ENCODE results near the gene CHCHD6. TPM values are rescaled to one million over a fixed set of nuclear protein-coding genes. Genes with fewer than 3 reads are reported as not detected.

The CHCHD6 gene
- total and polyA plus RNA-seq, 4 donors = 2.0 to 5.1 (median 3.9) TPM

DNA sequence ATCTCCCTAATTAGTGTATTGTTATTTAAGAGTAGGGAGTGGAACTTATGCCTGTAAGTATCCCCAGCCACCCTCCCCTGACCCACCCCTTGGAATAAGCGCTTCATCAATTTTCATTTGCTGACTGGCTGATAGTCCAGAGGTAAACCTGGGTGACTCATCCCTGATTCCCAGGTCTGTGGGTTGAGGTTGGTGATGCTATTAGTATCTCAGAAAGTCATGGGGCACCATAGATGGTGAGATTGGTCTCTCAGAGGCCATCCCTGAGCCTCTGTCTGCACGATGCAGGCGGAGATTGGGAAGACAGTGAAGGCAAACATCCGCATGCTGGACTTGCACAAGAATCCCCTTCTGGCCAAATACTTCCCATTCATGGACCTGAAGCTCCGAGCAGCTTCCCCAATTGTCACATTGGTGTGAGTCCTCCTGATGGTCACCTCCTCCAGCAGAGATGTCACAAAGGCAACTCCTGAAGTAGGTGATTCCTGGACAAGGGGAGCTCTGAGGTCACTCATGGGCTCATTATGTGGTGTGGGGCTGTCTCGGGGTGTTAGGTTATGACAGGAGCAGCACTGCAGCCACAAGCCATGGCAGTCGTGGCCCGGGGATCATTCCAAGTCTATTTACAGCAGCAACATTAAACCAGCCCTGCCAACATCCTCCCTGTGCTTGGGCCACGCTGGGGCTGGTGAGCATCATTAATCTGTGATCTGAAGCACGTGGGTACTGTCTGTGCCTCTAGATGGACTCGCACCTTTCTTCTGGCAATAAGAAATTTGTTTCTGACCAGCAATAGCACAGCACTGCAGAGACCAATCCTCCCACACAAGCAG lies 42.3 kb upstream of the CHCHD6 start:
- H3K36me3 ChIP-seq (ENCODE audit: control insufficient read depth in 4 of 4, insufficient read depth in 3 of 4, low read depth in 1 of 4, low read length in 3 of 4) = no peaks in the 10 kb centered on the region
- H3K4me1 ChIP-seq (ENCODE audit: control insufficient read depth in 4 of 4, insufficient read depth in 4 of 4, low read length in 3 of 4) = no peaks in the 10 kb centered on the region
- H3K27me3 ChIP-seq (ENCODE audit: control insufficient read depth in 4 of 4, insufficient read depth in 4 of 4, low read length in 3 of 4) = no peaks in the 10 kb centered on the region

GRCh38 chr3:126663257-126663656 lies 40.8 kb upstream of the CHCHD6 start:
- 79% methylated on average over 4 of the region's 4 CpGs for WGBS
- Histone ChIP-seq H3K36me3 (ENCODE audit: control insufficient read depth in 4 of 4, insufficient read depth in 3 of 4, low read depth in 1 of 4, low read length in 3 of 4) (no peaks in the 10 kb centered on the region), H3K4me1 (ENCODE audit: control insufficient read depth in 4 of 4, insufficient read depth in 4 of 4, low read length in 3 of 4) (no peaks in the 10 kb centered on the region), H3K9me3 (ENCODE audit: control insufficient read depth in 4 of 4, low read length in 3 of 4) (peaks cover 0 to 5% (median 3%) of the 10 kb centered on the region in 4 donors), H3K9ac (ENCODE audit: low read depth in 1 of 2, low read length in 2 of 2) (no peak overlapping the region), H3K4me3 (ENCODE audit: low read depth in 1 of 3, low read length in 3 of 3) (no peak overlapping the region), H3K27ac (ENCODE audit: low read depth in 1 of 2, low read length in 2 of 2) (no peak overlapping the region), H3K27me3 (ENCODE audit: control insufficient read depth in 4 of 4, insufficient read depth in 4 of 4, low read length in 3 of 4) (no peaks in the 10 kb centered on the region)
- no peak for DNase-seq (ENCODE audit: low spot score)
- TF ChIP-seq NR2F2 (IDR thresholded peaks at IDR 0.05) (no peak), JUND (IDR thresholded peaks at IDR 0.05) (no peak), FOXA1 (IDR thresholded peaks at IDR 0.05) (no peak), TAF1 (conservative IDR thresholded peaks at IDR 0.05) (no peak), FOXA2 (IDR thresholded peaks at IDR 0.05) (no peak), REST (IDR thresholded peaks at IDR 0.05) (no peak), MAX (IDR thresholded peaks at IDR 0.05) (no peak), RAD21 (IDR thresholded peaks at IDR 0.05) (no peak), RXRA (IDR thresholded peaks at IDR 0.05) (no peak), HNF4A (conservative IDR thresholded peaks at IDR 0.05) (no peak), ATF3 (IDR thresholded peaks at IDR 0.05) (no peak), YY1 (IDR thresholded peaks at IDR 0.05) (no peak)
- TF ChIP-seq, protein P1, sequence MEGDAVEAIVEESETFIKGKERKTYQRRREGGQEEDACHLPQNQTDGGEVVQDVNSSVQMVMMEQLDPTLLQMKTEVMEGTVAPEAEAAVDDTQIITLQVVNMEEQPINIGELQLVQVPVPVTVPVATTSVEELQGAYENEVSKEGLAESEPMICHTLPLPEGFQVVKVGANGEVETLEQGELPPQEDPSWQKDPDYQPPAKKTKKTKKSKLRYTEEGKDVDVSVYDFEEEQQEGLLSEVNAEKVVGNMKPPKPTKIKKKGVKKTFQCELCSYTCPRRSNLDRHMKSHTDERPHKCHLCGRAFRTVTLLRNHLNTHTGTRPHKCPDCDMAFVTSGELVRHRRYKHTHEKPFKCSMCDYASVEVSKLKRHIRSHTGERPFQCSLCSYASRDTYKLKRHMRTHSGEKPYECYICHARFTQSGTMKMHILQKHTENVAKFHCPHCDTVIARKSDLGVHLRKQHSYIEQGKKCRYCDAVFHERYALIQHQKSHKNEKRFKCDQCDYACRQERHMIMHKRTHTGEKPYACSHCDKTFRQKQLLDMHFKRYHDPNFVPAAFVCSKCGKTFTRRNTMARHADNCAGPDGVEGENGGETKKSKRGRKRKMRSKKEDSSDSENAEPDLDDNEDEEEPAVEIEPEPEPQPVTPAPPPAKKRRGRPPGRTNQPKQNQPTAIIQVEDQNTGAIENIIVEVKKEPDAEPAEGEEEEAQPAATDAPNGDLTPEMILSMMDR (IDR thresholded peaks at IDR 0.05; ENCODE audit: low read depth, low read length, missing input control) = no peak

More for the DNA sequence above, 42.3 kb upstream of the CHCHD6 start:
- no peak overlapping the region for H3K9ac ChIP-seq (ENCODE audit: low read depth in 1 of 2, low read length in 2 of 2)
- H3K4me3 ChIP-seq (ENCODE audit: low read depth in 1 of 3, low read length in 3 of 3) = no peak overlapping the region
- WGBS = 77% methylated on average over 11 of the region's 11 CpGs
- no peak for DNase-seq (ENCODE audit: low spot score)
- no peak overlapping the region for H3K27ac ChIP-seq (ENCODE audit: low read depth in 1 of 2, low read length in 2 of 2)
- H3K9me3 ChIP-seq (ENCODE audit: control insufficient read depth in 4 of 4, low read length in 3 of 4) = peaks cover 0 to 5% (median 3%) of the 10 kb centered on the region in 4 donors
- no peak for TF ChIP-seq HNF4A (conservative IDR thresholded peaks at IDR 0.05)
- TF ChIP-seq TAF1 (conservative IDR thresholded peaks at IDR 0.05) = no peak
- TF ChIP-seq, protein P2, sequence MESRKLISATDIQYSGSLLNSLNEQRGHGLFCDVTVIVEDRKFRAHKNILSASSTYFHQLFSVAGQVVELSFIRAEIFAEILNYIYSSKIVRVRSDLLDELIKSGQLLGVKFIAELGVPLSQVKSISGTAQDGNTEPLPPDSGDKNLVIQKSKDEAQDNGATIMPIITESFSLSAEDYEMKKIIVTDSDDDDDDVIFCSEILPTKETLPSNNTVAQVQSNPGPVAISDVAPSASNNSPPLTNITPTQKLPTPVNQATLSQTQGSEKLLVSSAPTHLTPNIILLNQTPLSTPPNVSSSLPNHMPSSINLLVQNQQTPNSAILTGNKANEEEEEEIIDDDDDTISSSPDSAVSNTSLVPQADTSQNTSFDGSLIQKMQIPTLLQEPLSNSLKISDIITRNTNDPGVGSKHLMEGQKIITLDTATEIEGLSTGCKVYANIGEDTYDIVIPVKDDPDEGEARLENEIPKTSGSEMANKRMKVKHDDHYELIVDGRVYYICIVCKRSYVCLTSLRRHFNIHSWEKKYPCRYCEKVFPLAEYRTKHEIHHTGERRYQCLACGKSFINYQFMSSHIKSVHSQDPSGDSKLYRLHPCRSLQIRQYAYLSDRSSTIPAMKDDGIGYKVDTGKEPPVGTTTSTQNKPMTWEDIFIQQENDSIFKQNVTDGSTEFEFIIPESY (IDR thresholded peaks at IDR 0.05) = no peak
- no peak for TF ChIP-seq YY1 (IDR thresholded peaks at IDR 0.05)
- TF ChIP-seq SP1 (IDR thresholded peaks at IDR 0.05) = no peak
- TF ChIP-seq ATF3 (IDR thresholded peaks at IDR 0.05) = no peak
- TF ChIP-seq RXRA (IDR thresholded peaks at IDR 0.05) = no peak

Measured in liver (tissue), 9 donors.